ENCODE measurements around the gene HMX1. TPM values are rescaled to one million over a fixed set of nuclear protein-coding genes. Genes with fewer than 3 reads are reported as not detected.

HMX1 gene
- total RNA-seq, 4 donors from 2014 or later, result 0.84 TPM; not detected in 3

DNA sequence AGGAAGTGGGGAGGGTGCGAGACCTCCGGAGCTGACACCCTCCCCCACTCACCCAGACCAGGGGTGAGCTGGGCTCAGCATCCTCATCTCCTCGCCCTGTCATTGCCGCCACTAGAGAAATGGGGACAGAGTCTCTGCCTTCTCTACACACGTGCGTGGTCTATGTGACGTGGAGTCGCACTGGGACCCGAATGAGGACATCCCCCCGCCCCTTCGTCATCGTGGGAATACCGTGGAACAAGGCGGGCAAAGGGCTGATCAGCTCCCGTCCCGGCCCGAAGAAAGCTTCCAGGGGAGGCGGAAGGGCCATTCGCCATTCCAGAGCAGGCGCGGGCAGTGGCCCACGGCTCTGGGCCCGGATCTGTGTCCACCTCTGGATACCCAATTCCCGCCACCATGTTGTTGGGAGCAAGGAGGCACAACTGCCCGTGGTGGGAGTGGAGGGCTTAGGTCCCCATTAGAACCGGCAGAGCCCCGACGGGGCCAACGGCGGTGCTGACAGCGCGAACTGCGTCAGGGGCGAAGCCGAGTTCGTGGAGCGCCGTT is 12.0 kb downstream of the HMX1 start:
- intact Hi-C loops (cut with DNase I; ENCODE audit: low total_unique reads), result no loop called here
- DNase-seq (ENCODE audit: low spot score in 2 of 2), result no peak
- TF ChIP-seq POLR2A (IDR thresholded peaks at IDR 0.05), result no peak
- TF ChIP-seq, protein P1, sequence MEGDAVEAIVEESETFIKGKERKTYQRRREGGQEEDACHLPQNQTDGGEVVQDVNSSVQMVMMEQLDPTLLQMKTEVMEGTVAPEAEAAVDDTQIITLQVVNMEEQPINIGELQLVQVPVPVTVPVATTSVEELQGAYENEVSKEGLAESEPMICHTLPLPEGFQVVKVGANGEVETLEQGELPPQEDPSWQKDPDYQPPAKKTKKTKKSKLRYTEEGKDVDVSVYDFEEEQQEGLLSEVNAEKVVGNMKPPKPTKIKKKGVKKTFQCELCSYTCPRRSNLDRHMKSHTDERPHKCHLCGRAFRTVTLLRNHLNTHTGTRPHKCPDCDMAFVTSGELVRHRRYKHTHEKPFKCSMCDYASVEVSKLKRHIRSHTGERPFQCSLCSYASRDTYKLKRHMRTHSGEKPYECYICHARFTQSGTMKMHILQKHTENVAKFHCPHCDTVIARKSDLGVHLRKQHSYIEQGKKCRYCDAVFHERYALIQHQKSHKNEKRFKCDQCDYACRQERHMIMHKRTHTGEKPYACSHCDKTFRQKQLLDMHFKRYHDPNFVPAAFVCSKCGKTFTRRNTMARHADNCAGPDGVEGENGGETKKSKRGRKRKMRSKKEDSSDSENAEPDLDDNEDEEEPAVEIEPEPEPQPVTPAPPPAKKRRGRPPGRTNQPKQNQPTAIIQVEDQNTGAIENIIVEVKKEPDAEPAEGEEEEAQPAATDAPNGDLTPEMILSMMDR (IDR thresholded peaks at IDR 0.05), result no peak
- 3 to 15% methylated on average over 4 to 32 of the region's 38 CpGs for WGBS, 2 donors
- H3K4me3 ChIP-seq (ENCODE audit: low read depth, poor library complexity, severe bottlenecking), result no peak overlapping the region

DNA sequence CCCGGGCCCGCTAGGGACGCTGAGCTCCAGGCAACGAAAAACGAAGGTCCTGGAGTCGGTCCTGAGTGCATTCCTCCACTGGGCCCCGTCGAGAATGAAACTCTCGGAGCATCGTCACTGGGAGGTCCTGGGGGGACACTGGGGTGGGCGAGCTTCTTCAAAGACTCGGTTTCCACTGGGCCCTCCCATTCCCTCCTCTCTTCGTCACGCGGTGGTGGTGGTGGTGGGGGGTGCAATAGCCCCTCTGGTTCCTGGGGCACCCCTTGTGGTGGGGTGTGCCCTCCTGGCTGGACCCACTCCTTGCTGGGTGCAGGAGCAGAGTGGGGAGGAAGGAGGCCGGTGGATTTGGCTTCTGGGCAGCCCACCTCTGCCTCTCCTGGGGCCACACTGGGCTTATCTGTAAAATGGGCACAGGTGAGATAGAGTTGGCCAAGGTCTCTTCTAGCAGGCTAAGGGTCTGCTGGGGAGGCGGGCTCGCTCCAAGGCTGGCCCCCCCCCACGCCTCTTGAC is 12.9 kb downstream of the HMX1 start:
- intact Hi-C loops (cut with DNase I; ENCODE audit: low total_unique reads), result no loop called here
- TF ChIP-seq, protein P1 (IDR thresholded peaks at IDR 0.05), result no peak
- no peak for TF ChIP-seq POLR2A (IDR thresholded peaks at IDR 0.05)
- no peak for DNase-seq (ENCODE audit: low spot score in 2 of 2)
- H3K4me3 ChIP-seq (ENCODE audit: low read depth, poor library complexity, severe bottlenecking), result no peak overlapping the region
- 2 to 4% methylated on average over 8 to 17 of the region's 19 CpGs for WGBS, 2 donors

DNA sequence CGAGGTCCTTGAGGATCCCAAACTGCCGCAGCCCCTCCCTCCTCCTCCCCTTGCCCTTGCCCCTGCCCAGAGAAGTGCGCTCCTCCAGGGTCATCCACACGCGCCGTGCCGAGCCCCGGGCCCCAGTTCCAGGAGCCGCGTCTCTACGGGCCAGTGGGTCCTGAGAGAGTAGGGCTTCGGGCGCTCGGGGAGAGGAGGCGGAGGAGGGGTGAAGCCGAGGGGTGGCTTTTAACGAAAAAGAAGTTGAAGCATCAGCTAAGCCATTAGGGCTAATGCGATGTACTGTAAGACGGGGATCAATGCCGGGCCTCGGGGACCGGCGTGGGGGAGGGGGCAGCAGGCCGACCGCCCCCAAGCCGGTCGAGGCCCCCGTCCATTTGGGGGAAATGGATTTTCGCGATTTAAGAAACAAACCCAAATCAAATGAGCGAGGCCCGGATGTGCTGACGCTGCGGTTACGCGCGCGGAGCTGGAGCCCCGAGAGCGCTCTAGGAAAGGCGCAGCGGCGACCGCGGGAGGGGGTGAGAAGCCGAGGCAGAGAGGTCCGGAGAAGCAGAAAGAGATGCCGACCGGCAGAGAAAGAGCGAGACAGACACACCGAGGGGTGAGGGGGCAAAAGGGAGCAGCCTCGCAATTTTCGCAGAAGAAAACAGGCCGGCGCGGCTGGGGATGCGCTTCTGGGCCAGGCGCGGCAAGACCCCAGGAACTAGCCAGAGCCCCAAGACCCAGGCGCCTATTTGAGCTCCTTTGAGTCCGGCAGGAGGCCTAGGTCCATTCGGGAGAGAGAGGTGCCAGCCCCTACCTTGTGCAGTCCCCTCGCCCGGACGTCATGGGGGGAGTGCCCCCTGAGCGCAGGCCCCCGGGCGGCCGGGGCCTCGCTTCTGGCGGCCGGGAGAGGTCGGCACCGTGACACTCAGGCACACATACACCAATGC is 13.6 kb downstream of the HMX1 start:
- H3K4me3 ChIP-seq (ENCODE audit: low read depth, poor library complexity, severe bottlenecking), result no peak overlapping the region
- intact Hi-C loops (cut with DNase I; ENCODE audit: low total_unique reads), result no loop called here
- WGBS, 2 donors, result 2 to 3% methylated on average over 58 to 72 of the region's 74 CpGs

DNA sequence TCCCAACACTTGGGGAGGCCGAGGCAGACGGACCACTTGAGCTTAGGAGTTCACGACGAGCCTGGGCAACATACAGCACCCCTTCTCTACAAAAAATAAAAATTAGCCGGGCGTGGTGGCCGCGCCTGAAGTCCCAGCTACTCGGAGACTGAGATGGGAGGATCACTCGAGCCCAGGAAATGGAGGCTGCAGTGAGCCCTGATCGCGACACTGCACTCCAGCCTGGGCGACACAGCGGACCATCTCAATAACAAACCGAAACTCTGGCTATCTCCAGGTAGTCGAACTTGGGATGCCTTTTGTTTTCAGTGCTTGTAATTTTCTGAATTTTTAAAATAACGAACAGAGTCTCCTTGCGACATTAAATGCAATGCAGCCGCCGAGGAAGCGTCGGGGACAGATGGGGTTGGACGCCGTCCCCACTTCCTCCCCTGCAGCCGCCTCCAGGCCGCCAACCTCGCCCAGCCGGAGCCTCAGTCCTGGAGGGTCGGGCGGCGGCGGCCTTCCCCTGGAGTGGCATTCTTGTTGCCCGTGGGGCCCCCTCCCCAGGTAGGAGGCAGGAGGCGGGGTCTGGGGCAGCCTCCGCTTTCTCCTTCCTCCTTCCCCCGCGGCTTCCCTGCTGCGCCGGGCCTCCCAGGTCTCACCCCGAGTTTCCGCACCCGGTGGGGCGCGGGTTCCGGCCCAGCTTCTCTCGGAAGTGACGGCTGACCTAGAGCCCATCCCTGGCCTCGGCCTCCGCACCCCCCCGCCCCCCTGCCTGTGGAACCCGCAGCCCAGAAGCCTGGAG is 14.6 kb downstream of the HMX1 start:
- WGBS, 2 donors, result 5% methylated on average over 49 to 51 of the region's 51 CpGs
- intact Hi-C loops (cut with DNase I; ENCODE audit: low total_unique reads), result no loop called here
- no peak overlapping the region for H3K4me3 ChIP-seq (ENCODE audit: low read depth, poor library complexity, severe bottlenecking)
- no peak for TF ChIP-seq POLR2A (IDR thresholded peaks at IDR 0.05)
- no peak for DNase-seq (ENCODE audit: low spot score in 2 of 2)

More for the DNA sequence above, 13.6 kb downstream of the HMX1 start:
- no peak for TF ChIP-seq POLR2A (IDR thresholded peaks at IDR 0.05)
- TF ChIP-seq, protein P1 (IDR thresholded peaks at IDR 0.05), result no peak
- DNase-seq (ENCODE audit: low spot score in 2 of 2), result no peak

DNA sequence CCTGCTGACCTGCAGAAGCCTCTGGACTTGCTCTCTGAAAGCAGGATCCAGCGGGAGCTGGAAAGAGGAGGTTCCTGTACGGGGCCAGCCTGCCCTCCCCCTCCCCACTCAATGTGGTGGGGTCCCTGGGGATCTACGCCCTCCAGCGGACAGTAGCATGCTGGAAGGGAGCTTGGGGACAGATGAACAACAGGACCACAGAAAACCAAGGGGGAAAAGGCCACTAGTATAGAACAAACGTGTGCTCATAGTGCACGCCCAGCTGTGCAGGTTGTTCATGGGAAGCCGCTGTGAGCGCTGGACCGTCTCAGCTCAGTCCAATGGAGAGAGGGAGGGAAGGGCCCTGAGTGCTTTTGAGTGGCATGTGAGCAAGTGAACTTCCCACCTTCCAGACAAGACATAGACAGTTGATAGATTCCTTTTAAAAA is 15.8 kb downstream of the HMX1 start:
- 10 to 18% methylated on average over 7 to 9 of the region's 9 CpGs for WGBS, 2 donors
- intact Hi-C loops (cut with DNase I; ENCODE audit: low total_unique reads), result no loop called here
- no peak overlapping the region for H3K4me3 ChIP-seq (ENCODE audit: low read depth, poor library complexity, severe bottlenecking)
- DNase-seq (ENCODE audit: low spot score in 2 of 2), result no peak
- TF ChIP-seq, protein P1 (IDR thresholded peaks at IDR 0.05), result no peak
- TF ChIP-seq POLR2A (IDR thresholded peaks at IDR 0.05), result no peak
